ENCODE results near the gene TMC8.
"Not testable (repeated sequence)": the region's sequence is repeated elsewhere in the genome, so short reads cannot be mapped to it uniquely, and the experiment has no call there.

Gene TMC8

GRCh38 chr17:78110363-78111015 is 20.1 kb upstream of the TMC8 start:
- no peak for DNase-seq

- no peak for DNase-seq
Observed at GRCh38 chr17:78111016-78111726, 19.4 kb upstream of the TMC8 start.

- DNase-seq = no peak
Observed at GRCh38 chr17:78111727-78112517, 18.6 kb upstream of the TMC8 start.

- peak; percentile 35 for DNase-seq
Observed at GRCh38 chr17:78112518-78113471, 17.8 kb upstream of the TMC8 start.

GRCh38 chr17:78113804-78114785 is 16.5 kb upstream of the TMC8 start:
- no peak for DNase-seq

- no peak for DNase-seq
Observed at GRCh38 chr17:78114831-78115723, 15.5 kb upstream of the TMC8 start.

GRCh38 chr17:78115803-78116202 is 14.8 kb upstream of the TMC8 start:
- not testable (repeated sequence) for DNase-seq

- DNase-seq = no peak
Observed at GRCh38 chr17:78116411-78116810, 14.2 kb upstream of the TMC8 start.

GRCh38 chr17:78117027-78117981 is 13.3 kb upstream of the TMC8 start:
- DNase-seq = no peak

- DNase-seq = no peak
Observed at GRCh38 chr17:78118801-78119241, 11.8 kb upstream of the TMC8 start.

- no peak for DNase-seq
Observed at GRCh38 chr17:78120537-78120936, 10.0 kb upstream of the TMC8 start.

GRCh38 chr17:78120971-78121800 is 9.4 kb upstream of the TMC8 start:
- no peak for DNase-seq

- no peak for DNase-seq
Observed at GRCh38 chr17:78121801-78122215, 8.8 kb upstream of the TMC8 start.

GRCh38 chr17:78122216-78122930 is 8.2 kb upstream of the TMC8 start:
- no peak for DNase-seq

- DNase-seq = no peak
Observed at GRCh38 chr17:78122931-78123249, 7.7 kb upstream of the TMC8 start.

GRCh38 chr17:78123258-78123929 is 7.2 kb upstream of the TMC8 start:
- no peak for DNase-seq

Measured in fibroblast of skin of right quadriceps (primary cell).